ENCODE measurements around the gene CCL16. TPM values are rescaled to one million over a fixed set of nuclear protein-coding genes. Genes with fewer than 3 reads are reported as not detected.

The CCL16 gene
- polyA plus RNA-seq, 1 donor from 2014 or later: not detected

DNA sequence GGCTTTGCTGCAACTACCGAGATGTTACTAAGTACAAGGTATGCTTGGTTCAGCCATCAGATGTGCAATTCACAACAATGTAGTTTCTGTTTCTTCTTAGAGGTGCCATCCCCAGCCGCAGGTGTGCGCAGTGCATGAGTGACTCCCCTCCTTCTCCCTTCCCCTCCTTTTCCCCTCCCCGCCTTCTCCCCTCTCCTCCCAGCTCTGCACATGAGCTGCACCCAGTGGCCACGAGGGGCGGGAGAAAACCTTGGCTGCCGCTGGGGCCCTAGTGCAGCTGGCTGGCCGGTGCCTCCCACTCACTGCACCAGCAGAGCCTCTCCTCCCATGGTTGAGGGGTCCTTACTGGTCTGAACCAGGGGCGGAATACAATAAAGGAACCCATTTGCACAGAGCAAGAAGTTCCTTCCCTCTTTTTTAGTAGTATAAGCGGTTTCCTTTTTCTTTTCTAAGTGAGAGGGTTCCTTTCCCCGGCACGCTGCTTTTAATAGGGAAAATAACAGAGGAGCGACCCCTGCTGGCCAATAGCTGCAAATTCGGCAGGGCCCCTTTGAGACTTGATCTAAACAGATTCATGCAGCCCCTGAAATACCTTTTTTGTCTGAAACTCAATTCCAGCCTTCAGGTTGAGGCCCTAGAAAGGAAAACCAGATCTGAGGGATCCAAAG lies 27.8 kb upstream of the CCL16 start:
- TF ChIP-seq RAD21 (conservative IDR thresholded peaks at IDR 0.05) (no peak), TAF1 (IDR thresholded peaks at IDR 0.05; ENCODE audit: low read depth) (no peak), EZH2 (IDR thresholded peaks at IDR 0.05; ENCODE audit: borderline replicate concordance, insufficient read depth, low read length, poor library complexity, severe bottlenecking) (no peak), SMC3 (conservative IDR thresholded peaks at IDR 0.05; ENCODE audit: poor library complexity) (no peak), EP300 (conservative IDR thresholded peaks at IDR 0.05; ENCODE audit: poor library complexity, severe bottlenecking) (no peak), POLR2AphosphoS5 (IDR thresholded peaks at IDR 0.05) (no peak), MXI1 (conservative IDR thresholded peaks at IDR 0.05; ENCODE audit: poor library complexity, severe bottlenecking) (no peak)
- TF ChIP-seq, protein P1, sequence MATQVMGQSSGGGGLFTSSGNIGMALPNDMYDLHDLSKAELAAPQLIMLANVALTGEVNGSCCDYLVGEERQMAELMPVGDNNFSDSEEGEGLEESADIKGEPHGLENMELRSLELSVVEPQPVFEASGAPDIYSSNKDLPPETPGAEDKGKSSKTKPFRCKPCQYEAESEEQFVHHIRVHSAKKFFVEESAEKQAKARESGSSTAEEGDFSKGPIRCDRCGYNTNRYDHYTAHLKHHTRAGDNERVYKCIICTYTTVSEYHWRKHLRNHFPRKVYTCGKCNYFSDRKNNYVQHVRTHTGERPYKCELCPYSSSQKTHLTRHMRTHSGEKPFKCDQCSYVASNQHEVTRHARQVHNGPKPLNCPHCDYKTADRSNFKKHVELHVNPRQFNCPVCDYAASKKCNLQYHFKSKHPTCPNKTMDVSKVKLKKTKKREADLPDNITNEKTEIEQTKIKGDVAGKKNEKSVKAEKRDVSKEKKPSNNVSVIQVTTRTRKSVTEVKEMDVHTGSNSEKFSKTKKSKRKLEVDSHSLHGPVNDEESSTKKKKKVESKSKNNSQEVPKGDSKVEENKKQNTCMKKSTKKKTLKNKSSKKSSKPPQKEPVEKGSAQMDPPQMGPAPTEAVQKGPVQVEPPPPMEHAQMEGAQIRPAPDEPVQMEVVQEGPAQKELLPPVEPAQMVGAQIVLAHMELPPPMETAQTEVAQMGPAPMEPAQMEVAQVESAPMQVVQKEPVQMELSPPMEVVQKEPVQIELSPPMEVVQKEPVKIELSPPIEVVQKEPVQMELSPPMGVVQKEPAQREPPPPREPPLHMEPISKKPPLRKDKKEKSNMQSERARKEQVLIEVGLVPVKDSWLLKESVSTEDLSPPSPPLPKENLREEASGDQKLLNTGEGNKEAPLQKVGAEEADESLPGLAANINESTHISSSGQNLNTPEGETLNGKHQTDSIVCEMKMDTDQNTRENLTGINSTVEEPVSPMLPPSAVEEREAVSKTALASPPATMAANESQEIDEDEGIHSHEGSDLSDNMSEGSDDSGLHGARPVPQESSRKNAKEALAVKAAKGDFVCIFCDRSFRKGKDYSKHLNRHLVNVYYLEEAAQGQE (IDR thresholded peaks at IDR 0.05; ENCODE audit: borderline replicate concordance): no peak
- TF ChIP-seq, protein P2, sequence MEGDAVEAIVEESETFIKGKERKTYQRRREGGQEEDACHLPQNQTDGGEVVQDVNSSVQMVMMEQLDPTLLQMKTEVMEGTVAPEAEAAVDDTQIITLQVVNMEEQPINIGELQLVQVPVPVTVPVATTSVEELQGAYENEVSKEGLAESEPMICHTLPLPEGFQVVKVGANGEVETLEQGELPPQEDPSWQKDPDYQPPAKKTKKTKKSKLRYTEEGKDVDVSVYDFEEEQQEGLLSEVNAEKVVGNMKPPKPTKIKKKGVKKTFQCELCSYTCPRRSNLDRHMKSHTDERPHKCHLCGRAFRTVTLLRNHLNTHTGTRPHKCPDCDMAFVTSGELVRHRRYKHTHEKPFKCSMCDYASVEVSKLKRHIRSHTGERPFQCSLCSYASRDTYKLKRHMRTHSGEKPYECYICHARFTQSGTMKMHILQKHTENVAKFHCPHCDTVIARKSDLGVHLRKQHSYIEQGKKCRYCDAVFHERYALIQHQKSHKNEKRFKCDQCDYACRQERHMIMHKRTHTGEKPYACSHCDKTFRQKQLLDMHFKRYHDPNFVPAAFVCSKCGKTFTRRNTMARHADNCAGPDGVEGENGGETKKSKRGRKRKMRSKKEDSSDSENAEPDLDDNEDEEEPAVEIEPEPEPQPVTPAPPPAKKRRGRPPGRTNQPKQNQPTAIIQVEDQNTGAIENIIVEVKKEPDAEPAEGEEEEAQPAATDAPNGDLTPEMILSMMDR (IDR thresholded peaks at IDR 0.05; ENCODE audit: poor library complexity, severe bottlenecking): no peak
- Histone ChIP-seq H3K27ac (ENCODE audit: low read length) (no peak overlapping the region), H3K36me3 (ENCODE audit: insufficient read depth, low read length) (no peaks in the 10 kb centered on the region), H3K9me3 (ENCODE audit: low read length) (no peaks in the 10 kb centered on the region), H3K4me3 (ENCODE audit: low read length) (no peak overlapping the region), H2AFZ (ENCODE audit: low read depth, low read length) (no peak overlapping the region), H3K9ac (ENCODE audit: low read length) (no peak overlapping the region), H3F3A (ENCODE audit: insufficient read depth, low read length, poor library complexity, severe bottlenecking) (no peaks in the 10 kb centered on the region), H4K20me1 (ENCODE audit: insufficient read depth) (no peaks in the 10 kb centered on the region), H3K79me2 (replicated peaks; ENCODE audit: insufficient read depth, low read length) (no peaks in the 10 kb centered on the region), H3K4me2 (ENCODE audit: low read length) (no peak overlapping the region), H3K9me2 (ENCODE audit: insufficient read depth, low read length) (no peaks in the 10 kb centered on the region), H3K27me3 (ENCODE audit: insufficient read depth, low read depth, low read length) (no peaks in the 10 kb centered on the region)

DNA sequence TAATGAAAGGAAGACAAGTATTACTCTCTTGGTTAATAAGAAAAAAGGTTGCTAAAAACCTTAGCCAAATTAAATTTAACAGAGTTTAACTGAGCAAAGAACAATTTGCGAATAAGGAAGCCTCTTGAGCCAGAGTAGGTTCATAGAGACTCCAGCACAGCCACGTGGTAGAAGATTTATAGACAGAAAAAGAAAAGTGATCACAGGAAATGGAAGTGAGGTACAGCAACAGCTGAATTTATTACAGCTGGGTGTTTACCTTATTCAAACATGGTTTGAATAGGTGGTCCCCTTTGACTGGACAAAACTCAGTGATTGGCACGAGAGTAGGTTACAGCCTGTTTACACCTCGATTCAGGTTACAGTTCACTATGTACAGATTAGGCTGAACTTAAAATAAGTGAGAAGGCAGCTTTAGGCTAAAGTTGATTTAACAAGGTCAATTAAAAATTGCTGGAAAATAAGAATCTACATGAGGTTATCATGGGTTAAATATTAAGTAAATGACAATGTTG lies 23.4 kb upstream of the CCL16 start:
- Histone ChIP-seq H3K27ac (ENCODE audit: low read length) (no peak overlapping the region), H3K79me2 (replicated peaks; ENCODE audit: insufficient read depth, low read length) (no peaks in the 10 kb centered on the region), H4K20me1 (ENCODE audit: insufficient read depth) (no peaks in the 10 kb centered on the region)

More for the DNA sequence above, 23.4 kb upstream of the CCL16 start:
- Histone ChIP-seq H3K4me3 (ENCODE audit: low read length) (no peak overlapping the region), H3K9ac (ENCODE audit: low read length) (no peak overlapping the region), H3F3A (ENCODE audit: insufficient read depth, low read length, poor library complexity, severe bottlenecking) (no peaks in the 10 kb centered on the region), H3K9me3 (ENCODE audit: low read length) (no peaks in the 10 kb centered on the region), H3K36me3 (ENCODE audit: insufficient read depth, low read length) (no peaks in the 10 kb centered on the region), H3K27me3 (ENCODE audit: insufficient read depth, low read depth, low read length) (no peaks in the 10 kb centered on the region), H2AFZ (ENCODE audit: low read depth, low read length) (no peak overlapping the region), H3K9me2 (ENCODE audit: insufficient read depth, low read length) (no peaks in the 10 kb centered on the region), H3K4me2 (ENCODE audit: low read length) (no peak overlapping the region)
- TF ChIP-seq EZH2 (IDR thresholded peaks at IDR 0.05; ENCODE audit: borderline replicate concordance, insufficient read depth, low read length, poor library complexity, severe bottlenecking): no peak
- TF ChIP-seq, protein P2 (IDR thresholded peaks at IDR 0.05; ENCODE audit: poor library complexity, severe bottlenecking): no peak
- TF ChIP-seq EP300 (conservative IDR thresholded peaks at IDR 0.05; ENCODE audit: poor library complexity, severe bottlenecking): no peak
- TF ChIP-seq RAD21 (conservative IDR thresholded peaks at IDR 0.05): no peak
- TF ChIP-seq TAF1 (IDR thresholded peaks at IDR 0.05; ENCODE audit: low read depth): no peak
- no peak for TF ChIP-seq SMC3 (conservative IDR thresholded peaks at IDR 0.05; ENCODE audit: poor library complexity)
- TF ChIP-seq MXI1 (conservative IDR thresholded peaks at IDR 0.05; ENCODE audit: poor library complexity, severe bottlenecking): no peak
- TF ChIP-seq POLR2AphosphoS5 (IDR thresholded peaks at IDR 0.05): no peak
- TF ChIP-seq, protein P1 (IDR thresholded peaks at IDR 0.05; ENCODE audit: borderline replicate concordance): no peak
